GM18502 (cell line): ENCODE results near the gene PXDC1.
"Not testable (repeated sequence)": the region's sequence is repeated elsewhere in the genome, so short reads cannot be mapped to it uniquely, and the experiment has no call there.

Source experiments
- ATAC-seq: cut with Tn5 transposase; IDR thresholded peaks from one replicate; pipeline ENCODE4 v1.9.1; 2021; ENCODE audit warnings: mild to moderate bottlenecking; ENCODE audit not compliant: unreplicated experiment, poor library complexity

Gene PXDC1

GRCh38 chr6:3764516-3765335 is 13.2 kb upstream of the PXDC1 start:
- ATAC-seq = no peak

DNA sequence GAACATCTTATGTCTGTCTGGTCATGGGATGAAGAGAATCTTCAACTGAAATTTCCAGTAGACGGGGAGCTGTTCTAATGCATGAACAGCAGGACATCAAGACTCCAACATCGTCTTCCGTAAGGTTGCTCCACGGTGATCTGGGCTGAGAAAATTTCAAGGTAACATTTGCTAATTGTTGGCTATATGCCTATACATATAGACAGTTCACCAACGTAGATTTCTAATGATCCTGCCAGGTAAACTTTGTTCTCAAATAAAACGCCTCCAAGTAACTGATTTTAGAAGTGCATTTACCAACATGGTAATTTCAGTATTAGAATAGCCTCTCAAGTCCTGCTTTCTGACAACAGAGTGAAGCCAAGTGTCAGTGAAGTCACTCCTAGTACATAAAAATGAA is 11.3 kb upstream of the PXDC1 start:
- ATAC-seq = no peak

- no peak for ATAC-seq
Observed at GRCh38 chr6:3762359-3762758, 10.8 kb upstream of the PXDC1 start.

DNA sequence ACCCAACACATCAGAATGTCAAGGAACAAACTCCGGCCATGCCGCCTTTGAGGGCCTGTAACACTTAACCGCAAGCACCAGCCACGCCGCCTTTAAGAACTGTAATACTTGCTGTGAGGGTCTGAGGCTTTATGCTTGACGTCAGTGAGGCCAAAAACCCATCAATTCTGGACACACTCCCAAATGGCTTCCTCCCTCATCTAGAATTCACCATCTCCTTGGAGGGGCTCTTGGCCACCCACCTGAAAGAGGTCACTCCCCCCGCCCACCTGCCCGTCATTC is 10.4 kb upstream of the PXDC1 start:
- no peak for ATAC-seq

DNA sequence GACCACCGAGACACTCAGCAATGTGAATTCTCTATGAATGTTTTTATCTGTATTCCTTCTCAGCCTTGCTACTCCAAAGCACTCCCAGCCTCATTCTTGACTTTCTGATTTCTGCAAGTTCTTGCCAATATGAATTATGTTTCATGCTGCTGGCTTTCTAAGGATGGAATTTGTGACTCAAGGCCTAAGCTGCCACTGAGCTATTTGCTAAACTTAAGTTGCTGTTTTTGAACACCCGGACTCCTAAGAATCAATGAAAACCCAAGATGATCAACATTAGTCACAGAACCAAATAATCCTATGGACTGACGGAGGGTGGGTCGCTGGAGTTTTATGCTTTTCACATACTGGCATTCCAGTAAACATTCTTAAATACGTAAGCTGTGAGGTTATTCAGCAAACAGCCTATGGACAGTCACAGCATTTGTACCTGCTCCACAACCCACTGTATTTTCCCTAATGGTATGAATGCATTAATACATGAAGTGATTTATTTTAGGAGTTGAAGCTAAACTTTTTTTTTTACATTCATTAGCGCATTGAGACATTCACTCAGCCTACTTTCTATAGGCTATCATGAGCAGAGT is 8.2 kb upstream of the PXDC1 start:
- ATAC-seq = no peak

- ATAC-seq = no peak
Observed at GRCh38 chr6:3758842-3759144, 7.3 kb upstream of the PXDC1 start.

- ATAC-seq = not testable (repeated sequence)
Observed at GRCh38 chr6:3757998-3758841, 6.7 kb upstream of the PXDC1 start.

DNA sequence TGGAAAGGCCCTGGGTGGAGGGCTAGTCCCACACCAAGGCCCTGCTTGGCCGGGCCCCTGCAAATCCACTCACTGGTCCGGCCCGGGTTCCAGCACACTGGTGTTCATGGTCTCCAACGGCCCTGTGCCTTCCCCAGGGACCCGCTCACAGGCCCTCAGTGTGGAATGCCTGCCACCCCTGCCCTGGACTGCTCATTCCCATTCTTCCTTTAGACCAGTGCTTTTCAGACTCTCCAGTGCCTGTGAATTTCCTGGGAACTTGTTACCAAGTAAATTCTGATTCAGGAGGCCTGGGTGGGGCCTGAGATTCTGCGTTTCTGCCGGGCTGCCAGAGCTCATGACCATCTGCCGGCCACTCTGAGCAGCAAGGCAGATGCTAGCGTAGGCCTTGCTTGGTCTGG is 5.7 kb upstream of the PXDC1 start:
- ATAC-seq = no peak

DNA sequence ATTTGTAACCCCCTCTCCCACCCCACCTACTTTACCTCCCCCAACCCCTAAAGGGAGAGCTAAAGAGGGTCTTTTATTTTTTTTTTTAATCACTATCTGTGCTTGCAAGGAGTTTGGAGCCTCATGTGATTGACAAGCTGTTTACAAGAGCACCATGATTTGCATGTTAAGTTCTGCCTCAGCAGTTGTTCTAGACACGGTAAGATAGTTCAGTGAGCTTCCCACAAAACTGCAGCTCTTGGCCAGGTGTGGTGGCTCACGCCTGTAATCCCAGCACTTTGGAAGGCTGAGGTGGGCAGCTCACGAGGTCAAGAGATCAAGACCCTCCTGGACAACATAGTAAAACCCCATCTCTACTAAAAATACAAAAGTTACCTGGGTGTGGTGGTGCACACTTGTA is 5.0 kb upstream of the PXDC1 start:
- no peak for ATAC-seq

GRCh38 chr6:3755637-3756545 is 4.4 kb upstream of the PXDC1 start:
- no peak for ATAC-seq

GRCh38 chr6:3754776-3755175 is 3.3 kb upstream of the PXDC1 start:
- no peak for ATAC-seq

DNA sequence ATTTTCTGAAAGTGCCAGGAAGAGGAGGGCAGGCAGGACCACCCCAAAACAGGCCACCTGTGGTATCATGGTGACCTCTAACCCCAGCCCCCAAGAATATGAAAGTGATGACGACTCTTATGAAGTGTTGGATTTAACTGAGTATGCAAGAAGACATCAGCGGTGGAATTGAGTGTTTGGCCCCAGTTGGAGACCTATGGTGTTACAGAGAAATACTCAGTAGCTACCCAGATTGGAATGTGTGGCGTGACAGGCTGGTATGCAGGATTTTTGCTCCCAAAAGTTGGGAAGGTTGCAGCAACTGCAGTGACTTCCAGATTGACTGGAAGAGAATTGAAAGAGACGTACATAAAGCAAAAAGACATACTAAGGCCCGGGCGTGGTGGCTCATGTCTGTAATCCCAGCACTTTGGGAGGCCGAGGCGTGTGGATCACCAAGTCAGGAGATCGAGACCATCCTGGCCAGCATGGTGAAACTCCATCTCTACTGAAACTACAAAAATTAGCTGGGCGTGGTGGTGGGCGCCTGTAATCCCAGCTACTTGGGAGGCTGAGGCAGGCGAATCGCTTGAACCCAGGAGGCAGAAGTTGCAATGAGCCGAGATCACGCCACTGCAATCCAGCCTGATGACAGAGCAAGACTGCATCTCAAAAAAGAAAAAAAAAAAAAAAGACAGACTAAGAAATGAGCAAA is 2.7 kb upstream of the PXDC1 start:
- not testable (repeated sequence) for ATAC-seq

DNA sequence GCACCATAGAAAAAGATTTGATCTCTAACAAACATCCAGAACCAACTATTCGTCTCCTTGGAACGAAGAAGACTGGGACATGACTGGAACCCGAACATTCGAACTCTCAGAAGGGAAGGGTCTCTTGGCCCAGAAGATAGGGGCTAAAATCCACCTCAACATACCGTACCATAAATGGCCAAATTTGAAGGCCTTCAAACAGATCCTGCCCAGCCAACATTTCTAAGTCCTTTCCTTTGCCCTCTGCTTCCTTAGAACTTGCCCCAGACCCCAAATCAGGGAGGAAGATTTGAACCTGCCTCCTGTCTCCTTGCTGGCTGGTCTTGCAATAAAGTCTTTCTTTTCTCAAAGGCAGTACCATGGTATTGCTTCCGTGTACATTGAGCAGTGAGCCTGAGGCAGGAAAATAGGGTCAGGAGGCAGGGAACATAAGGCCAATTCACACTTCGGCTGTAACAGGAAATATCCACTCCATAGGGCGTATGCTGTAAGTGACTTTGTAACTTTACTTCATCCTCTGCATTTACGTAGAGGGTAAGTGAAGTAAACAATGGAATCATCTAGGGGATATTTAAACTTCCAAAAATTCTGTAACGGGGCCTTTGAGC is 1.8 kb upstream of the PXDC1 start:
- no peak for ATAC-seq

- ATAC-seq = no peak
Observed at GRCh38 chr6:3752531-3753227, 1.2 kb upstream of the PXDC1 start.

DNA sequence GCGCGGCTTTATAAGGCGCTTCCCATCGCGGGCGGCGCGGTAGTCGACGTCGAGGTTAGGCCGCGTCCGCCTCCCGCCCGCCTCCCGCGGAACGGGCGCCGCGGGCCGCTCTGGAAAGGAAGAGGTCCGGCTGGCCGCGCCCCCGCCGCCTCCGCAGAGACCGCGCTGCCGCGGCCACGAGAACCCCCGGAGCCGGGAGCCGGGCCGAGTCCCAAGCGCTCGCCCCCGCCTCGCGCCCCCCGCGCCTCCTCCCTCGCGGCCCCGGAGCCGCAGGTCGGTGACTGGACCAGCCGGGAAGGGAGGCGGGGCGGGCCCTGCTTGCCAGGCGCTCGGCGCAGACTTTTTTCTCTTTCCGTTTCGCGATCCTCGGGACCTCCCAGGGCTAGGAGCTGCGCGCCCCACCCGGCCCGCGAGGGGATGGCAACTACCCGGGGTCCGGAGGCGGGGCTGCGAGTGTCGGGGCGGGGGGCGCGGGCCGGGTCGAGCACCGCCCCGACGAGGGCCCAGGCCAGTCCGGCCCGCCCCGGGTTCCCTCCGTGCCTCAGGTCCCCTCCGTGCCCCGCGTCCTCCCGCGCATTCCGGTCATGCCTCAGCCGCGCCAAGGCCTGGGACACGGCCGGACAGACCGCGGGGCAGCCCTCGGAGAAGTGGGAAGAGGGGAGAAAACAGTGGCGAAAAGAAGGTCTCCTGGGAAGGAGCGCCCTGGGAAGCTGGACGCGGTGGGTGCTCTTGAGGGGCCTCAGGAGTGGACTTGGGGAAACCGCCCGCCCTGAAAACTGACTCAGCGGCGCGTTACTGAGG is 417 bp upstream of the PXDC1 start:
- ATAC-seq = peak; percentile 77

- peak; percentile 13 for ATAC-seq
Observed at GRCh38 chr6:3750317-3751076, 1.0 kb downstream of the PXDC1 start.

- no peak for ATAC-seq
Observed at GRCh38 chr6:3749977-3750316, 1.6 kb downstream of the PXDC1 start.
